Stimulated activated CD4-positive, alpha-beta T cell treated with anti-CD3 and anti-CD28 coated beads, TNF-alpha, amount 100 ng/mL, for 4 hours (primary cell): Measurements from ENCODE around the gene ASTL.

ENCODE experiments used
- DNase-seq, 3 experiments: peaks; one replicate each; pipeline ENCODE4 v3.0.0-alpha.2; 2020; ENCODE audit warnings: low read depth in 3 of 3

ASTL gene

DNA sequence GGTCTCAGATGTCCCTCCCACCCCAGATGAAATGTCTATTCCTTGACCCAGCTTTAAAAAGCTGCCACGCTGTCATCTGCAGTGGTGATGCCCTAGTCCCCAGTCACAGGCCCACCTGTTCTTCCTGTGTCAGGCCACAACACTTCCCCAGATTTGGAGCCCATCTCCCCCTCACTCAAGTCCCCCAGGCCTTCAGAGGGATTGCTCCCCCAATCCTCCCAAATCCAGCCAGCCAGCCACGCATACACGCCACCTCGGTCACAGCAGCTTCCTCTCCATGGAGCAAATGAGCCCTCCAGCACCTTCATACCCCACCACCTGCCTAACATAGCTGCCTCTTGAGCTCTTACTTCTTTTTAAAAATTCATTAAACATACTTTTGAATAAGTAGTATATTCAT is 7.8 kb downstream of the ASTL start:
- no peak for DNase-seq

DNA sequence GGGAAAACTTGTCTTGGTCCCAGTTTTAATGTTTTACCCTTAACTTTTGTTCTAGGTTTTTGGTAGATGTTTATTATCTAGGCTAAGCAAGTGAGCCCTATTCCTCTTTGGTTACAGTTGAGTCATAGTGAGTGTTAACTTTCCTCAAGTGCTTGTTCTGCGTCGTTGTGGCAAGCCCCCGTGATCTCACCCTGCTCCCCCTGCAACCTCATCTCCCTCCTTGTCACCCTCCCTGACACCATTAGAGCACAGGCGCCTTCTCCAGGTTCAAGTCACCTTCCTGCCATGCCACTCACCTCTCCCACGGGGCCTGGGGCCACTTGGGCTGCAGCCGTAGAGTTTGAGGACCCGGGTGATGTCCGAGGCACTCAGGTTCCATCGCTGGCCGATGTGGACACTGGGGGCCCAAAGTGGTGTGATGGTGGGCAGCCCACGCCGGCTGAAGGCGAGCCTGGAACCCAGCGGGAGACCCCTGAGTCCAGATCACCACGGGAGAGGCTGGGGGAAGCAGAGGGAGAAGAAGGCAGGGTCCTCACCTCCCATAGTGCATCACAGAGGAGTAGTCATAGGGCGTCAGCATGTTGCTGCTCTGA is 8.7 kb downstream of the ASTL start:
- DNase-seq, result no peak

DNA sequence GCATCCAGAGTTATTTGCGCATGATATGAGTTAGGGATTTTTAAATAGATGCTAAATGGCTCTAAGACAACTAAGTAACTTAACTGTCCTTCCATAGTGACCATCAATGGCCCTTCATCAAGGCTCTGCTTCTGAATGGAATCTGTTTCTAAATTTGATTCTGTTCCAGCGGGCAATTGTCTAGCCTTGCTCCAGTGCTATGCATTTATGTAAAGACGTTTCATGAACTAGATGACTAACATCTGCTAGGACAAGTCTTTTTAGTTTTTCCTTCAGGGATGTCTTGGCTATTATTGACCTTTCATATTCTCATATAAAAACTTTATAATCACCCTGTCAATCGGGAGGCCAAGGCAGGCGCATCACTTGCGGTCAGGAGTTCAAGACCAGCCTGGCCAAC is 9.8 kb downstream of the ASTL start:
- no peak for DNase-seq

DNA sequence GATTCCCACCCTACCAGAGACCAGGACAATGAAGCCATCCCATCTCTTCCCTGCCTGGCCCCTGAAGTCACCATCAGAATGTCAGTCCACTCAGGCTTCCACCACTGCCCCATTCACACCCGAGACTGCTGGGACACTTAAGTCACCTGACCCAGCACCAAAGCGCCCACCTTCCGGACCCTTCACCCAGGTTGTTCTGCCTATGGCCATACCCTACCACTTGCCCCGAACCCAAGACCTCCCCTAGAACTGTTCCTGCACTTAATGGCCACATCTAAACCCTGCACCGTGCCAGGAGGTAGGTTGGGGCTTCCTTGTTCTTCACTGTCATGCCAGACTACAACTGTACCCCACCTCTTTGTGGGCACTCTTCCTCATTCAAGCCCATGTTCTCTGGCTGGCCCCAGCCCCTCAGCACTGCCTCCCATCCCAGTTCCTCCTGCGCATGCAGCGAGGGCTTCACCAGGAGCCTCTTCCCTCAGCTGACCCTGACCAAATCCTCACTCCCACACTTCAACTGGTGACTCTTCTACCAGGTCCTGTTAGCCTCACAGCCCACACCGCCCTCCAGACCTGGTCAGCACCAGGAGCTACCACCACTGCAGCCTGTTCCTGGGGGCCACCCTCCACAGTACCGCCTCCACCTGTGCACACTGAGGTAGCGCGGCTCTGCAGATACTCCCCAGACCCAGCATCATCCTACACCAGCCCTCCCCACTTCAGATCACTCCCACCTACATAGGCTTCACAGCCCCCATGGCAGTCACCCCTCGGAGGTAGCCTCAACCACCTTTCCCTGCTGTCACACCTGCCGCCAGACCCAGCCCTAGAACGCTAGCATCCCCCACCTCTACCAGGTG is 13.7 kb downstream of the ASTL start:
- no peak for DNase-seq

DNA sequence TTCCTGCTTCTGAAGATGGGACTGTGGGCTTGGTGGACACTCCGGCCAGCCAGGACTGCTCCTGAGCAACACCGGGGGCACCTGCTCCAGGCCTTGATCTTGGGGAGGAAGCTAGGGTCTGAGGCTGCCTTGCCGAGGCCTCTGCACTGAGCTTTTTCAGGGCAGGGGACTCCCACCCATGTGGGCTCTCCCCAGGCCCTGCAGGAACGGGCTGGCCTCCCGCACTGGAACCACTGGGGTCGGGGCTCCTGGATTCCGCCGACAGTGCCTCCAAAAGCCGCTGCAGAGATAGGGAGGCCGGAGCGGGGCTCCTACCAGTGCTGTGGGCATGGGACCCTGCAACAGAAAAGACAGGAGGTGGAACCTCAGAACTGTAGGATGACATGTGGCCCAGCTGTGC is 14.4 kb downstream of the ASTL start:
- DNase-seq, result no peak

DNA sequence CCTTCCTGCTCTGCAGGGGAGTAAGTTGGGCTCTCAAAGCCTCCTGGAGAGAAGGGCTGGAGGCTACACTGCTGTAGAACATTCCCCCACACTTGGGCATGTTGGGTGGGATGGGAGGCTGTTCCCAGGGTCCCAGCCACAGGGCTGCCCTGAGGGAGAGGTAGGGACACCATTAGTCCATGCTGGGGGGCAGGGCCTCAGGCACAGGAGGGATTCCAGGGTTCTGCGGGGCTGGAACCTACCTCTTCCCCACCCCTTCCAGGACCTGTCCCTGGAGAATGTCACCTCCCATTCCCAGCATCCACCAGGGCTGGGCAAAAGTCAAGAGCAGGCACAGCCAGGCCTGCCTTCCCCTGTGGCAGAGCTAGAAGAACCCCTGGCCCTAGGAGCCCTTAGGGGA is 15.0 kb downstream of the ASTL start:
- no peak for DNase-seq

DNA sequence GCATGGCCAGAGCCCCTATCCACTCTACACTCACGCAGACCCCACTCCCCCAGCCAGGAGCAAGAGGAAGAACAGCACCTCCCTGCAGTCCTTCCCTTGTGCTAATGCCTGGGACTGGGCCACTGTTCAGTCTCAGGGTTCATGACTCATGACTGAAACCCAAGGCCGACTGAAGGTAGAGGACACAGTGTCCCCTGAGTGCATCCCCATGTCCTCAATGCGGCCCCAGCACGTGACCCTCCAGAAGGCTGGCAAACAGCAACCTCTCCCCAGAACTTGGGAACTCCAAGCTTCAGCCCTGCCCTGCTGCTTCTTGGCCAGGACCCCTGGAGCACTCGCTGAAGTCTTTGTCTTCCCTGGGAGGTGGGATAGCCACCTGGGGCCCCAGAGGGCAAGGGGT is 15.9 kb downstream of the ASTL start:
- no peak for DNase-seq

DNA sequence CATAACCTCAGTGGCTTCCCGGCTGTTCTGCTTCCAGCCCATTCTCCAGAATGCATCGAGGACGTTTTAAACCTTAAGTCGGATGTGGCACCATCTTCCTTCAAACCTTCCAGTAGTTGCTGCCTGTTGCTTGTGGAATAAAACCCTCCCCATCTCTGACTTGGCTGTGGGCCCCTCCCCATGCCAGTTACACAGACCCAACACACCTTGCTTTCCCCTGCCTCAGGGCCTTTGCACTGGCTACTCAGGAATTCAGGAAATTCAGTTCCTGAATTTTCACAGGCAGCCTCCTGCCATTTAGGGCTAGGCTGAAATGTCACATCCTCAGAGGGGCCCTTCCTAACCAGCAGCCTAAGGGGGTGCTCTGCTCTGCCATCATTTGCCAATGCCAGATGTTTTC is 16.9 kb downstream of the ASTL start:
- no peak for DNase-seq

DNA sequence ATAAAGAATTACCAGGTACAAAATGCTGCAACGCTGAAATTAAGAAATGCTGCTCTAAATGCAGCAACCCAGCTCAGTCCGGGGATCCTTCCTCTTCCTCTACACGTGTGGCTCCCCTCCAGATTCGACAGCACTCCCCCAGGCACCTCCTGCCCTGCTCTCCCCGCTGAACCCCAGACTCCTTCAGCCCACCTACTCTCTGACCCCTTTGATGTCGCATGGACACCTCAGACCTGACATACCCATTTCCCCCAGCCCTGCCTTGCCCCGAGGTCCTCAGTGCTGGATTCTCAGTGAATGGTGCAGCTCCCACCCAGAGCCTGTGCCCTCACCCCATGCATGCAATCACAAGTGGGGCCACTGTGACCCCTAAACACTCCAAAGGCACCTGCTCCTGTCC is 17.3 kb downstream of the ASTL start:
- DNase-seq, result no peak

DNA sequence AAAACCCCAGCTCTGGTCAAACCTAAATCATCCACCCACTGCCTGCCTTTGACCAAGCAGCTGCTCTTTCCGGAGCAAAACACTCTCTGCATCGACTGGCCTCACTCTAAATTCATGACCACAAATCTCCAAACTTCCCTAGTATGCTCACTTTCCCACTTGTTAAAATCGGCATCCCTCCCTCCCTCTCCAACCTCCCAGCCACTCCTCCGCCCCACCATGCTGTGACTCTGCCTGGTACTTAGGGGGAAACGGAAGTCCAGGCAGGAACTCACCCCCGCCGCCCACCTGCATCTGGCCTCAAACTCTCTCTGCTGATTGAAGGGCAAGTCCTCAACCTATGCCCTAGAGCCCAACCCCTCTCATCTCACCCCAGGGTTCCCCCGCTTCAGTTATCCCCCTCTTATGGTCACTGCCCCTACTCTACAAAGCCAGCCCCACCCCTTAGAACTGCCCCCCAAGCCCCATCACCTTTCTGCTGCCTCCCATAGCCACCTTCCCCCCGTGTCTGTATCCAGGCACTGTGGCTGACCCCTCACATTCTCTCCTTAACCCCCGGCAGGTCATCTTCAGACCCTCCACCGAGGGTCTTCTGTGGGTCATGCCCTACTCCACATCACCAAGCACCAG is 18.1 kb downstream of the ASTL start:
- no peak for DNase-seq

DNA sequence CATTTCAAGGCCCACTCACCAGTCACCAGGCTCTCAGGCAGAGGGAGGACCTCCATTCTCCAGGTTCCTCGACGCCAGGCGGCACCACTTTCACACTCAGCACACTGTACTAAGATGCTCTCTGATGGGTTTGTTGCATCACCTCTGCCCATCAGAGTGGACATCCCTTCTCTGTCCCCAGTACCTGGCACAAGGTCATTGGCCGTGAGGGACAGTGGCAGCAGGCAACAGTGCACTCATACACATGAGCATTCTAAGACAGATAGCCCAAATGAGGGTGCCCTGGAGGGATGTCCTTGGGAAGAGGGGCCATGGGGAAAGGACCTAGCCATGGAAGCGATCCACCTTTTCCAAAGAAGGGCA is 18.9 kb downstream of the ASTL start:
- no peak for DNase-seq

DNA sequence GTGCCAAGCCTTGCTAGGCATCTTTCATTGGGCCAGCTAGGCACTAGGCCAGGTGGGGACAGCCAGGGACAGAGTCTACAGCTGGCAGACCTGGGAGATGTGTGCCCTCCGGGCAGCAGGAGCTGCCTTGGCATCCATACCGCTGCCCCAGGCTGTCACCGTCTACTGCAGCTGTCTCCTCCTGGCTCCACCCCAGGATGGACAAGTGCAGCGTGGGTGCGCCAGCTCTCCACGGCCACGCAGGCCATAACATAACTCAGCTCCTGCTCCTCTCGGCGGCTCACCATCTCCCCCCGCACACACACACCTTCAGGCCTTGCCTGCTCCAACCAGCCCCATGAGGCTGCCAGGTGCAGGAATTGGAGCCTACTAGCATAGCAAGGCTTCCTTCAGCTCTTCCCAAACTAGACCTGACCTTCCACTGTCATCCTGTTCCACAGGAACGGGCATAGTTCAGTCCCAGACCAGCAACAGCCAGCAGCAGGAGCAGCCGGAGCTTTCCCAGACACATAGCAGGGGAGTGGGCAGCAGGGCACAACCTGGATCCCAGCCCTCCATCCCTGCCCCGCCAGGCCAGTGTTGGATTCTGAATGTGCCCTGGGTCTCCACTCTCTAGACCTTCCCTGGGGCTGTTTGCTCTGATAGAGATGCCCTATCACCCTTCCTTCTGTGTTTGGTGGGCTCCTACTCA is 19.5 kb downstream of the ASTL start:
- no peak for DNase-seq

DNA sequence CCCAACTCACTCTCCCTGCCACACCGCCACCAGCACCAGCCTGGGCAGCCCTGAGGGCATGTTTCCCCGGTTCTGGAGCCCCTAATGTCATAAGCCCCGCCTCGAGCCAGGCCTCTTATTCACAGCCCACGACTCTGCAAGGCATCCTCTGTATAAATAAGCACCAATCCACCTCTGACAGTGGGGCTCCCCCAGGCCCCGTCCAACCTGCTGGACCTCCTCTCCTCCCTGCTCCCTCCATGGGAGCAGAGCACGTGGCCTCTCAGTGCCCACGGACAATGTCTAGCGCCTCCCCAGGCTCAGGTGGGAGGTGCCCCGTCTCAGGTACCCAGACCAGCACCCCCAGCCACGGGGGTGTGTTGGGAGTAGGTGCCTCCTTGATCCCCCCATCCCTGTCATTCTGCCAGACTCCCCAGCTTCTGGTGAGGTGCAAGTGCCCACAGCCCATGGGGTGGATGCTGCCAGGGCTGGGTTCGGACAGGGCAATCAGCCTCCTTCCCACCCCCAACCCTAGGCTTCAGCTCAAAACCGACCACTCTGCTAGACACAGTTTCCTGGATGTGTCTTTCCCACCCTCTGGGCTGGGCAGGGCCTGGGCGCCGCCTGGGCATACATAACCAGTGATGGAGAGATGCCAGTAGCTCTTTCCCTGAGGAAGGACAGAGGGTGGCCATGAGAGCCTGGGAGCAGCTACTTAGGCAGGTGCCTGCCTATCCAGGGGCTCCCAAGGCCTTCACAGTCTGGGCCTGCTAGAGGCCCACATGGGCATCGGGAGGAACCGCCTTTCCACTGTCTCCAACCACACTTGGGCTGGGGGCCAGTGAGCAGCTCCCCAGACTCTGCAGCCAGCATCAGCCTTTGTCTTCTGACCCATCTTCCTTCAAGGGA is 20.4 kb downstream of the ASTL start:
- DNase-seq, result no peak

DNA sequence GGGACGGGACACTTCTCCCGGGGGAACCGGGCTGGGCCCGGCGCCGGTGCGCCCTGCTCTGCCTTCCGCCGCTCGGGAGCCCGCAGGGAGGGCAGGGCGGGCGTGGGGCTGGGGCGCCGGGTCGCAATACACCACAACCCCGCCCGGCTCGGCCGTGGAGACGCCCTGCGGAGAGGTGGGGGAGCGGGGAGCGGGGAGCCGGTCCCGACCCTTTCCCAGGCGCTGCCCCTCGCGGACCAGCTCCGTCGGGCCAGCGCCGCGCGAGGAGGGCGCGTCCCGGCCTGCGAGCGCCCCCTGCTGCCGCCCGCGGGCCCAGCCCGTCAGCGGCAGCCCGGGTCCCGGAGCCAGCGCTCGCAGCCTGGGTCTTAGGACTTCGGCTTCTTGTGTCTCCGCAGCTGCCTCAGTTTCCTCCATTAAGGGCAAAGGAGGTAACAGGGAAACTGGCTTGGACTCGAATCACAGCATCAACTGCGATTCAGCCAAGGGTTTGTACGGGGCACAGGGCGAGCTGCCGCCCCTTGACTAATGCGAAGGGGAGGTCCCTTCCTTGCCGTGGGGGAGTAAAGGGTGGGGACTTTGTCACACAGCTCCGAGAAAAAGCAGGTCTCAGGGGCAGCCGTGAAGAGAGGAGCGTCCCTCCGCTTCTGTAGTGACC is 21.3 kb downstream of the ASTL start:
- peak; percentile 31 to 69 (median 43) for DNase-seq

DNA sequence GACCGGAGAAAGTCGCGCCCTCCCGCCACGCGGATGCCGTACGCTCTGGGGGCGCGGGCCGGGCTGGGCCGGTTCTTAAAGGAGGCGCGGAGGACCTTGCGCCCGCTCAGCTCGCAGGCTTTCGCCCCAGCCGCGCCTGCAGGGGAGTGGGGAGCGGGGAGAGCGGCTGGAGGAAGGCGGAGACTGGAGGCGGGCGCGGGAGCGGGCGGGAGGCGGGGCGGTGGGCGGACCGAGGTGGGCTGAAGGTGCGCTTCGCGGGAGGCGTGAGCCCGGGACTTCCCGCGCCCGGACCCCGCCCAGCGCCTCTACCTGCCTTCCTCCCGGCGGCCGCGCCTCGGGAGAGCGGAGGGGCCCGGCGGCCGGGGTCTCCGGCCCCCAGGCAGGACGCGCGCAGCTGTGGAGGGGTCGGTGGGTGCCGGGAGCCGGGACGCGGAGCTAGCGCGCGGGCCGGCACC is 21.9 kb downstream of the ASTL start, which contains the start of gene ADRA2B:
ADRA2B (minus strand) TSS at position 148 of the 455 bp plus-strand sequence. CDS start 422 bp downstream, outside the sequence.
- peak; percentile 75 to 81 (median 77) for DNase-seq

DNA sequence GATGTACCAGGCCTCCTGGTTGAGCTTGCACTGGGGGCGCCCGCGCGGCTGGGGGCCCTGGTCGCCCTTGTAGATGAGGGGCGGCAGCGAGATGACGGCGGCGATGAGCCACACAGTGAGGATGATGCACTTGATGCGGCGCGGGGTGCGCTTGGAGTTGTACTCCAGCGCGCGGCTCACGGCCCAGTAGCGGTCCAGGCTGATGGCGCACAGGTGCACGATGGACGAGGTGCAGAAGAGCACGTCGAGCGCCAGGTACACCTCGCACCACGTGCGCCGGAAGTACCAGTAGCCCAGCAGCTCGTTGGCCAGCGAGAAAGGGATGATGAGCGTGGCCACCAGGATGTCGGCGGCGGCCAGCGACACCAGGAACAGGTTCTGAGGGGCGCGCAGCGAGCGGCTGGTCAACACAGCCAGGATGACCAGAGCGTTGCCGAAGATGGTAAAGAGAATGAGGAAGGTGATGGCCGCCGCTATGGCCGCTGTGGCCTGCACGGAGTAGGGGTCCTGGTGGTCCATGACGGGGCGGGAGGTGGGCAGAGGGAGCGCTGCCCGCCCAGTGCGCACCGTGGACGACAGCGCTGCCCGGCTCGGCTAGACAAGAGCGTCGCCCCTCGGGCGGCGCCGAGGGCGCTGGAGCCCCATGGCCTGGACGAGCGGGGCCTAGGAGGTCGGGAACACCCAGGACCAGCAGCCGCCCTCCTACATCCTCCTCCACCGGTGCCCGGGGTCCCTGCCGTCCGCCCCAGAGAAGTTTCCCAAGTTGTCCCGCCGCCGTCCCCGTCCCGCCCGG is 22.5 kb downstream of the ASTL start:
- DNase-seq, result no peak

DNA sequence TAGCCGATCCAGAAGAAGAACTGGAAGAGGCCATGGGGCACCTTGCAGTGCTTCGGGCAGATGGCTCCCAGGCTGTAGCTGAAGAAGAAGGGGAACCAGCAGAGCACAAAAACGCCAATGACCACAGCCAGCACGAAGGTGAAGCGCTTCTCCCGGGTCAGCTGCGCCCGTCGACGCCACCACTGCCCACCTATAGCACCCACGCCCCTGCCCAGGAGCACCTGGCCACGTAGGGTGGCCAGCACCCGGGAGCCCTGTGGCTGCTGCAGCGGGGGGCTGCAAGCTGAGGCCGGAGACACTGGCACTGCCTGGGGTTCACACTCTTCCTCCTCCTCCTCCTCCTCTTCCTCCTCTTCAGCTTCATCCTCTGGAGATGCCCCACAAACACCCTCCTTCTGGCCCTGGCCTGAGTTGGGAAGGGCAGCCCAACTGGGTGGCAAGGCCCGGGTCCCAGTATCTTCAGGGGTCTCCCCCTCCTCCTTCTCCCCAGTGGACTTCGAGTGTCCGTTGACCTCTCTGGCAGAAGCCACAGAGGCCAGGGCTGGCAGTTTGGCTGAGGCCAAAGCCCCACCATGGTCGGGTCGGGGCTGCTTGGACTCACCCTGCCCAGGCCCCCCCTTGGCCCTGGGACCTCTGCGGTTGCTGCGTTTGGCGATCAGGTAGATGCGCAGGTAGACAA is 23.3 kb downstream of the ASTL start:
- no peak for DNase-seq

DNA sequence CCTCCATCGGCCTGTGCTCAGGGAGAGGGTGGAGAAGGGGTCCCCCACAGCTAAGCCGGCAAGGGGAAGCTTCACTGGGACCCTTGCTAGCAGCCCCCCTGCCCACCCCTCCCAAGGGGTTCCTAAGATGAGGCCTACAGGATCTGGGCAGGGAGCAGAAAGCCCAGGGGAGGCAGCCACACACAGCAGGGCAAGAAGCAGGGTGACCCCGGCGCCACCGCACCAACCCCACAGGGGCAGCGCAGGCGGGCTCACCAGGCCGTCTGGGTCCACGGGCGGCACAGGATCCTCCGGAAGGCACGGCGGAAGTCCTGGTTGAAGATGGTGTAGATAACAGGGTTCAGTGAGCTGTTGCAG is 23.8 kb downstream of the ASTL start:
- DNase-seq, result no peak

DNA sequence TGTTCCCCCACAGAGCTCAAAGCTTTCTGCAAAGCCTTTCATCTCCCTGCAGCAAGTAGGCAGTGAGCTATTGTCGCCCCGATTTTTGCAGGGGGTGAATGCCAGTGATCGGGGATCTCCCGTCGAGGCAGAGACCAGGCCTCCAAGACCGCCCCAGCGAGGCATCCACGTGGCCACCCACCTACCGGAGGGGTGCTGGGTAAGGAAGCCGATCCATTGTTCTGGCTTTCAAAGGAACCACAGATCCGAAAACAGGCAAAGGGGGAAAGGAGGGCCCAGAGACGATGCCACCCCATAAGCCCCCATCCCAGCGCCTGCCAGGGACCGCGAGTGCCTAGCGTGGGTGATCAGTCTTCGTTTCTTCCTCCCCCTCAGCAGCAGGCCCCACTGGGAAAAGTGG is 24.4 kb downstream of the ASTL start:
- no peak for DNase-seq

DNA sequence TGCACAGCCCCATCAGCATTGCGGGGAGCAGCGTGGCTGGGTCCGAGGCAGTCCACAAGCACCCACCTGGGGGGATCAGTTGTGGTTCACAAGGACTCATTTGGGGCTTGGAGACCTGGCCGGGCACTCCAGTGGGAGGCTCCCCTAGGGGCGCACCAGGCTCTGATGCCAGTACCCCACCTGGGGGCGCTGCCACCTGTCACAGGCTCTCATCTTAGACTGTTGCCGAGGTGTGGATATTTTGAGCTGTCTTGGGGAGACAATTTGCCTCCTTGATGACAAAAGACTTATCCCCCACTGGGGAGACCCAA is 25.0 kb downstream of the ASTL start:
- DNase-seq, result no peak
